ENCODE results near the gene ITGB5.

The ITGB5 gene

DNA sequence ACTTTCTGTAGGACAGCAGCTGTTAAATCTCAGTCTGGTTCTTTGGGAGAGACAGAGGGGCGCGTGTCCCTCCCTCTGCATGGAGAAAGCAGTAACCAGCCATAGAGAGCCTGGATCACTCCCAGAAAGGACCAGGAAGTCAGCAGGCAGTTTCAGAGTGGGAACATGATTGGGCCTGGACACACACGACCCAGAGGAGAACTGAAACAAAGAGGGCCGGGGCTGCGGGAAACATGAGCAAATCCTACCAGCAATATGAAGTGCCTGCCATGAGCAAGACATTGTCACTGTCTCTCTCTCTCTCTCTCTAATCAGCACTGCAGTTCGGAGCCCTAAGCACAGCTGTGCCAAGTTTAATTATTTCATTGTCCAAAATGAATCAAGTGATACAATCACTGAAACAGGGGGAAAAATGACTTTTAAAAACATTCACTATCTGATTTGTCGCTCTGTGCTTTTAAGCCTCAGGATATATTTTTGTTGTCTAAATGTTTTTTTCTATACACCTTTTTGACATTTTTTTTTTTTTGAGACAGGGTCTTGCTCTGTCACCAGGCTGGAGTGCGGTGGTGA, 29.8 kb upstream of the ITGB5 start:
- no peak for TF ChIP-seq ZFX (IDR thresholded peaks at IDR 0.05; ENCODE audit: borderline replicate concordance)
- TF ChIP-seq, protein P1, sequence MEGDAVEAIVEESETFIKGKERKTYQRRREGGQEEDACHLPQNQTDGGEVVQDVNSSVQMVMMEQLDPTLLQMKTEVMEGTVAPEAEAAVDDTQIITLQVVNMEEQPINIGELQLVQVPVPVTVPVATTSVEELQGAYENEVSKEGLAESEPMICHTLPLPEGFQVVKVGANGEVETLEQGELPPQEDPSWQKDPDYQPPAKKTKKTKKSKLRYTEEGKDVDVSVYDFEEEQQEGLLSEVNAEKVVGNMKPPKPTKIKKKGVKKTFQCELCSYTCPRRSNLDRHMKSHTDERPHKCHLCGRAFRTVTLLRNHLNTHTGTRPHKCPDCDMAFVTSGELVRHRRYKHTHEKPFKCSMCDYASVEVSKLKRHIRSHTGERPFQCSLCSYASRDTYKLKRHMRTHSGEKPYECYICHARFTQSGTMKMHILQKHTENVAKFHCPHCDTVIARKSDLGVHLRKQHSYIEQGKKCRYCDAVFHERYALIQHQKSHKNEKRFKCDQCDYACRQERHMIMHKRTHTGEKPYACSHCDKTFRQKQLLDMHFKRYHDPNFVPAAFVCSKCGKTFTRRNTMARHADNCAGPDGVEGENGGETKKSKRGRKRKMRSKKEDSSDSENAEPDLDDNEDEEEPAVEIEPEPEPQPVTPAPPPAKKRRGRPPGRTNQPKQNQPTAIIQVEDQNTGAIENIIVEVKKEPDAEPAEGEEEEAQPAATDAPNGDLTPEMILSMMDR (IDR thresholded peaks at IDR 0.05), result no peak
- no peak overlapping the region for H3K27ac ChIP-seq

DNA sequence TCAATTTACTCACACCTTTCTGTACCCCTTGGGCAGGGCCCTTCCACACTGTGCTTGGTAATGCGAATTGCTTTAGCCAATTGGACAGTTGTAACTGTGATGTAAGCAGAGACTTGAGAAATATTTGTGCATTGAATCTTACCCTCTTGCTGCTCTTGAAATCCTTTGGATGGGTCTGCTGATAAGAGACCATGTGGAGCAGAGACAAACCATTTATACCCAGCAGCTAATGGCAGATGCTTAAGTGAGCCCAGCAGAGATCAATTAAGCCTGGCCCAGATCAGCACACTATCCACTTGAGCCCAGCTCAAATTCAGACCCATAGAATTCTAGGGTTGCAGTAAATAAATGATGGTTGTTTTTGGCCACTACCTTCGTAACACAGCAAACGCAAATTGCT, 28.1 kb upstream of the ITGB5 start:
- no peak overlapping the region for H3K27ac ChIP-seq
- TF ChIP-seq, protein P1 (IDR thresholded peaks at IDR 0.05), result no peak
- no peak for TF ChIP-seq ZFX (IDR thresholded peaks at IDR 0.05; ENCODE audit: borderline replicate concordance)

DNA sequence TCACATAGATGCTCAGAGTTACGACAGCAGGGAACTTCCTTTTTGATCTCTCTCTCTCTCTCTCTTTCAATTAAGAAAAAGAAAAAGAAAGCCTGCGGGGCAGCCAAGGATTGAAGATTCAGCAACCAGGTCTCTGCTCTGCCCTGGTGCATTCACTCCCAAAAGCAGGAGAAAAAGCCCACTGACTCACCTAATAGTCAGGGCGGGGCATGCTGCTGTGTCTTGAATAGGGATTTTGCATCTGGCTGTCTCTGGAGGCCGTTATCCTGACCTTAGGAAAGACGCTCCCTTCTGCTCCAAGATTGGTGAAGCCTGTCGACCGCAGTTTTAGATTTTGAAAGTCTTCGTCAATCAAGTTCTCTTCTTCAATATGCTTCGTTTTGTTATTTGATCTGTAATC, 20.8 kb upstream of the ITGB5 start:
- TF ChIP-seq ZFX (IDR thresholded peaks at IDR 0.05; ENCODE audit: borderline replicate concordance), result no peak
- TF ChIP-seq, protein P1 (IDR thresholded peaks at IDR 0.05), result no peak
- H3K27ac ChIP-seq, result no peak overlapping the region

DNA sequence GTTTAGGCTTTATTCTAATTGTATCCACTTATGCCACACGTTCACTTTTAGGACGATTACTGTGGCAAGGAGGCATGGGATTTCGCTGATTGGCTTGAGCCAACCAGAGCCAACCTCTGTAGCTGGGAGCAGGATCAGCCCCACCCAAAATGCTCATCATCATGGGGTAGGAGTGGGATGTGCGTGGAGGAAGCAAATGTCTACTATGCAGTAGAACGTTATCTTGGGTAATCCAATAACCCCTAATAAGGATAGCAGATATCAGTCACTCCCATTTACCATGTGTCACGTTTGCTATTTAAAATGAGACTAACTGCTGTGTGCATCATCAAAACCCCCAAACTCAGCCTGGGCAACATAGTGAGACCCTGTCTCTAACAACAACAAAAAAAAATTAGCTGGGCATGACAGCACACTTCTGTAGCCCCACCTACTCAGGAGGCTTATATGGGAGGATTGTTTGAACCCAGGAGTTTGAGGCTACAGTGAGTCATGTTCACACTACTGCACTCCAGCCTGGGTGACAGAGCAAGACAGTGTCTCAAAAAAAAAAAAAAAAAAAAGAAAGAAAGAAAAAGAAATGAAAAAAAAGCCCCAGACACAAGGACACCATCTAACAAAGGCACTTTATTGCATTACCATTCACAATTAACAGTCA, 17.8 kb upstream of the ITGB5 start:
- TF ChIP-seq ZFX (IDR thresholded peaks at IDR 0.05; ENCODE audit: borderline replicate concordance), result no peak
- TF ChIP-seq, protein P1 (IDR thresholded peaks at IDR 0.05), result no peak
- H3K27ac ChIP-seq, result no peak overlapping the region

DNA sequence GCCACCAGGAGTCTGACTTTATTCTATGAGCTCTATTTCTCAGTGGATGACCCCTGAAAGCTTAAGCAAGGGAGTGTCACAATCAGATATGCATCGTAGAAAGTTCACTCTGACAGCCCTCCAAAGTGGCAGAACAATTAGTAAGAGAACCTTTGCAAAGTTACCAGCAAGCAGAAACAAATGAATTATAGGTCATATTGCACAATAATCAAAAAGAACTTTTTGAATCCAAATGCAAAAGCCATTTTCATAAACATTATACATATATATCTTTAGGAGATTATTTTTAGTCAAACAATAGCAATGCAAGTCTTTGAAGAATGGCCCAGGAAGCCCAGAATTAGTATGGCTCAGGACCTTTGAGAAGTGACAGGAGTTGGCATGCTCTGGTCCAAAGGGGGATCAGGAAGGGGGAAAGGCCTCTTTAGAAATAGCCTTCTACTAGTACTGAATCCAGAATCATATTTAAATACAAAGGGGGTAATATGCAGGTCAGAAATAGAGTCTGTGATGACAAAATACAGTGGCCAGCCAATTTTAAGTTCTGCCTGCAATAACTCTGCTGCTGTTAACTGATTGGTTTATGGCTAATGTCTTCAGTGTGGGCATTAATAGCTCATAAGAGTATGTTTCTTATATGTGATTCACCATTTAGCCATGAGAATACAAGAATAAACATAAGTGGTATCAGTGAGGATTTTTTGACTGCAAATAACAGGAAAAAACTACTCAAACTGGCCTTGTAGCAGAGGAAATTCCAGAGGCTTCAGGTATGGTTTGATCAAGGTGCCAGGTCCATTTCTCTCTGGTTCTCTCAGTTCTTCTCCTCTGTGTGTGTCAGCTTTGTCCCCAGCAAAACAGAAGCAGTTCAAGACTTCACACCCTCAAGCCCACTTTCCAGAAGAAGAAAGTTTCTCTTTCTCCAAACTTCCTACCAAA, 17.0 kb upstream of the ITGB5 start:
- H3K27ac ChIP-seq, result no peak overlapping the region
- TF ChIP-seq ZFX (IDR thresholded peaks at IDR 0.05; ENCODE audit: borderline replicate concordance), result no peak
- TF ChIP-seq, protein P1 (IDR thresholded peaks at IDR 0.05), result no peak

DNA sequence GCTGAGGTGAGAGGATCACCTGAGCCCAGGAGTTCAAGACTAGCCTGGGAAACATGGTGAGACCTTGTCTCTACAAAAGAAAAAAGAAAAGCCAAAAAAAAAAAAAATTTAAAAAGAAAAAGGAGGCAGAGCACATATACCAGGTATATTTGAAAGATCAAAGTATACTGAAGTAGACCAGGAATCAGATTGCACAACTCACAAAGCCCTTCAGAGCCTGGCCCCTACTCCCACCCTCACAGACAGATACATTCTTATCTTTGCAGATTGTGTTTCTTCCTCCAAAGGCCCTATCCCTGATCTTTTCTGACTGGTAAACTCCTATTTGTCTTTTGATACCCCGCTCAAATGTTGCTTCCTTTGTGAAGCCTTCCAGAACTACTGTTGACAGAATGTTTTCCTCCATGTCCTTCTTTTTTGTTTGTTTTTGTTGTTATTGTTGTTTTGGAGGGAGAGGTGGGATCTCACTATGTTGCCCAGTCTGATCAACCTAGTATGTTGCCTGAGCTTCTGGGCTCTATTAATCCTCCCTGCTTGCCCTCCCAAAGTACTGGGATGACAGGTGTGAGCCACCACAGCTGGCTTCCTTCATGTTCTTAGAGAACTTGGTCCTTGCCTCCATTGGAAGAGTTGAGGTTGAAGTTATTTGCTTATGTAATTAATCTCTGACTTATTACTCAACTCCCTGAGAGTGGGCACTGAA, 9.8 kb upstream of the ITGB5 start:
- no peak for TF ChIP-seq ZFX (IDR thresholded peaks at IDR 0.05; ENCODE audit: borderline replicate concordance)
- TF ChIP-seq, protein P1 (IDR thresholded peaks at IDR 0.05), result no peak
- no peak overlapping the region for H3K27ac ChIP-seq
